ENCODE results near the gene ZAP70. TPM values are rescaled to one million over a fixed set of nuclear protein-coding genes. Genes with fewer than 3 reads are reported as not detected.

Gene ZAP70
- total RNA-seq, 1 experiment from 2014 or later: 1.8 TPM

- no peak for DNase-seq (ENCODE audit: low spot score)
Measured at GRCh38 chr2:97715951-97716694, 2.7 kb downstream of the ZAP70 start.

- no peak for DNase-seq (ENCODE audit: low spot score)
Measured at GRCh38 chr2:97716695-97717612, 3.6 kb downstream of the ZAP70 start.

GRCh38 chr2:97717613-97717995 lies 4.2 kb downstream of the ZAP70 start:
- DNase-seq (ENCODE audit: low spot score): no peak

- no peak for DNase-seq (ENCODE audit: low spot score)
Measured at GRCh38 chr2:97718051-97718882, 4.9 kb downstream of the ZAP70 start.

GRCh38 chr2:97718942-97719341 lies 5.6 kb downstream of the ZAP70 start:
- DNase-seq (ENCODE audit: low spot score): no peak

- DNase-seq (ENCODE audit: low spot score): no peak
Measured at GRCh38 chr2:97719362-97720155, 6.2 kb downstream of the ZAP70 start.

GRCh38 chr2:97720746-97721145 lies 7.4 kb downstream of the ZAP70 start:
- no peak for DNase-seq (ENCODE audit: low spot score)

GRCh38 chr2:97722227-97722626 lies 8.9 kb downstream of the ZAP70 start:
- DNase-seq (ENCODE audit: low spot score): no peak

- DNase-seq (ENCODE audit: low spot score): no peak
Measured at GRCh38 chr2:97723156-97724072, 10.0 kb downstream of the ZAP70 start.

- no peak for DNase-seq (ENCODE audit: low spot score)
Measured at GRCh38 chr2:97724073-97724410, 10.7 kb downstream of the ZAP70 start.

GRCh38 chr2:97724501-97724900 lies 11.1 kb downstream of the ZAP70 start:
- no peak for DNase-seq (ENCODE audit: low spot score)

- DNase-seq (ENCODE audit: low spot score): no peak
Measured at GRCh38 chr2:97724946-97725688, 11.7 kb downstream of the ZAP70 start.

- DNase-seq (ENCODE audit: low spot score): no peak
Measured at GRCh38 chr2:97726261-97727064, 13.1 kb downstream of the ZAP70 start.

- no peak for DNase-seq (ENCODE audit: low spot score)
Measured at GRCh38 chr2:97727296-97727695, 13.9 kb downstream of the ZAP70 start.

- DNase-seq (ENCODE audit: low spot score): no peak
Measured at GRCh38 chr2:97728091-97728731, 14.8 kb downstream of the ZAP70 start.

- no peak for DNase-seq (ENCODE audit: low spot score)
Measured at GRCh38 chr2:97730245-97730644, 16.9 kb downstream of the ZAP70 start.

- no peak for DNase-seq (ENCODE audit: low spot score)
Measured at GRCh38 chr2:97731274-97732020, 18.1 kb downstream of the ZAP70 start.
